Embryonic facial prominence (tissue), 1 donor: ENCODE measurements around the gene TMEFF1.
"Not testable (repeated sequence)": the region's sequence is repeated elsewhere in the genome, so short reads cannot be mapped to it uniquely, and the experiment has no call there.

Experiments used
- DNase-seq: peaks from one replicate; pipeline ENCODE4 v3.0.0-alpha.2; 2016; ENCODE audit errors: extremely low spot score

Gene TMEFF1

DNA sequence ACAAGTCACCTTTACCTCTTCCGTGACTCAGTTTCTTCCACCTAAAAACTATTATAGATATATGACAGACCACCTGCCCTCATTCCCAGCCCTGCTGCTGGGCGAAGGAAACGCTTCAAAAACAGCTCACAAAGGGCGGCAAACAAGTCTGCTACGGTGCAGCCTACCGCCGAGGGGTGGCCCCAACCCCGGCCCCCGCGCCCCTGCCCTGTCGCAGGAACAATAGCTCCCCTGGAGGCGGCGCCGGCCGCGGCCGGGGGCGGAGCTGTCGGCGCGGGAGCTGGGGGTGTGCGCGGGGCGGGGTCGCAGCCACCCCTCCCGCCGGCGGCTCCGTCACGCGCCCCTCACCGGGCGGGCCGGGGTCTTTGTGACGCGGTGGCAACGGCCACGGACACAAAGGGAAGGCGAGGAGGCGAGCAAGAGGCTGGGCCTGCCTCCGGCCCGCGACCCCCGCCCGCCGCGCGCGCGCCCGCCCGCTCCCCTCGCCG is at the start of gene TMEFF1:
TMEFF1 (plus strand) TSS at position 362 of the 488 bp plus-strand sequence. CDS start 396 bp downstream, outside the sequence.
- DNase-seq: no peak

DNA sequence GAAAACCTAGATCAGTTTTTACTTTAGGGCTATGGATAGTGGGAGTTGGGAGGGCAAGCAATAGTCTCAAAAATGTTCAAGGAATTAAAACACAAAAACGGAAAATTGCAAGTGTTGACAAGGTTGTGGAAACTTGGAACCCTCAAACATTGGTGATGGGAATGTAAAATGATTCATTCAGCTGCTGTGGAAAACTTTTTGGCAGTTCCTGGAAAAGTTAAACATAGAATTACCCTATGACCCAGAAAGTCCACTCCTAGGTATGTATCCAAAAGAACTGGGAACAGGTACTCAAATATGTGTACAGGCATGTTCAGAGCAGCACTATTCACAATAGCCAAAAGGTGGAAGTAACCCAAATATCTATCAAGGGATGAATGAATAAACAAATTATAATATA is 47.2 kb upstream of the TMEFF1 start:
- DNase-seq: no peak

- DNase-seq: no peak
Measured at GRCh38 chr9:100426189-100426529, 46.8 kb upstream of the TMEFF1 start.

GRCh38 chr9:100426530-100427365 is 46.2 kb upstream of the TMEFF1 start, which contains the start of gene MSANTD3:
Gene MSANTD3 (plus strand): TSS chr9:100427143. CDS start chr9:100441939, 14,796 bp downstream.
- no peak for DNase-seq

GRCh38 chr9:100427366-100428263 is 45.3 kb upstream of the TMEFF1 start:
- no peak for DNase-seq

- no peak for DNase-seq
Measured at GRCh38 chr9:100428871-100429654, 43.9 kb upstream of the TMEFF1 start.

- DNase-seq: no peak
Measured at GRCh38 chr9:100430286-100430940, 42.5 kb upstream of the TMEFF1 start.

GRCh38 chr9:100431886-100432285 is 41.1 kb upstream of the TMEFF1 start:
- no peak for DNase-seq

DNA sequence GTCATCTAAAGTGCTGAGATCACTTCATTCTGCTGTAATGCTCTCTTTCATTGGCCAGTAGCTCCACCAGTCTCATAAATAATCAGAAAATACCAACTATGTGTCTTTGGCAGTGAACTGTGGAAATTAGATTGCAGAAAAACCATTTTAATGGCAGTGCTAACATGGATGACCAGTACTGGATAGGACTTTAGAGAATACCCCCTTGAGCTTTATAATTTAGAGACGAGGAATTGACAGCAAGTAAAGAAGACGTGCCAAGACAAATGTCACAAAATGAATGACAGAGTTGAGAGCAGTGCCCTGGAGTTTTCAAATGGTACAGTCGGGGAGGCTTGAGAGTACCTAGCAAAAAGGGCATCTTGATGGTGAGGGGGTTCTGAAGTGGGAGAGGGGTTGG is 40.2 kb upstream of the TMEFF1 start:
- DNase-seq: no peak

DNA sequence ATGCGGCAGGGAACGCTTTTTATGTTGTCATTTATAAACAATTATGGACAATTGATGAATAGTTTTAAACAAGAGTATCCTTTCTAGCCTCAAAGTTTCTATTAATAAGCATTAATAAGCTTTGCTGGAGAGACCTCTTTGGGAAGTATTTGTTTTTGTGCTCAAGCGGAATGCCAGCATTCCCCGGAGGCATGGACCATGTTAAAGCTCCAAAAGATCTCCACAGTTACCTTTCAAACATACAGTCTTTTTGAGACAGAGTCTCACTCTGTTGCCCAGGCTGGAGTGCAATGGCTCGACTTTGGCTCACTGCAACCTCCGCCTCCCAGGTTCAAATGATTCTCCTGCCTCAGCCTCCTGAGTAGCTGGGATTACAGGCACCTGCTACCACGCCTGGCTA is 36.4 kb upstream of the TMEFF1 start:
- no peak for DNase-seq

GRCh38 chr9:100437860-100438805 is 34.8 kb upstream of the TMEFF1 start:
- DNase-seq: no peak

GRCh38 chr9:100440071-100440470 is 32.9 kb upstream of the TMEFF1 start:
- no peak for DNase-seq

DNA sequence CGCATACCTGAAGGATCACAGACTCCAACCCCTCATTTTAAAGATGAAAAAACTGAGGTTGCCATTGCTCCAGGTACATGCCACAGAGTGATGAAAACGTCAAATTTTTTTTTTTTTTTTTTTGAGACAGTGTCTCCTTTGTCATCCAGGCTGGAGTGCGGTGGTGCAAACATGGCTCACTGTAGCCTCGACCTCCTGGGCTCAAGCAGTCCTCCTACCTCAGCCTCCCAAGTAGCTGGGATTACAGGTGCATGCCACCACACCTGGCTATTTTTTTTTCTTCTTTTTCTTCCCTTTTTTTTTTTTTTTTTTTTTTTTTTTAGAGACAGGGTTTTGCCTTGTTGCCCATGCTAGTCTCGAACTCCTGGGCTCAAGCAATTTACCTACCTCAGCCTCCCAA is 32.5 kb upstream of the TMEFF1 start:
- DNase-seq: not testable (repeated sequence)

DNA sequence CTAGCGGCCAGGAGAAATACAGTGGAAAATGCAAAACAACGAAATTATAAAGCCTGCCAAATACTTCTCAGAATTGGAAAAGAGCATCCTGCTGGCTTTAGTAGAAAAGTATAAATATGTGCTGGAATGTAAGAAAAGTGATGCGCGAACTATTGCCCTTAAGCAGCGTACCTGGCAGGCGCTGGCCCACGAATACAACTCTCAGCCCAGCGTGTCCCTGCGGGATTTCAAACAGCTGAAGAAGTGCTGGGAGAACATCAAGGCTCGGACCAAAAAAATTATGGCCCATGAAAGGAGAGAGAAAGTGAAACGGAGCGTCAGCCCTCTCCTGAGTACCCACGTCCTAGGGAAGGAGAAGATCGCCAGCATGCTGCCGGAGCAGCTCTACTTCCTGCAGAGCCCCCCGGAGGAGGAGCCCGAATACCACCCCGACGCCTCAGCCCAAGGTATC is 31.0 kb upstream of the TMEFF1 start:
- no peak for DNase-seq

GRCh38 chr9:100443781-100444768 is 28.9 kb upstream of the TMEFF1 start:
- DNase-seq: no peak

- DNase-seq: no peak
Measured at GRCh38 chr9:100445161-100445902, 27.6 kb upstream of the TMEFF1 start.

GRCh38 chr9:100445903-100446549 is 26.9 kb upstream of the TMEFF1 start:
- DNase-seq: no peak
